PC-3 (cell line): ENCODE data around the gene RRM1.

Source experiments
- EZH2 ChIP-seq: fragments of 300-600 bp; sonication (generic); IDR thresholded peaks from one replicate; pipeline ENCODE4 v1.6.1; 2017; ENCODE audit warnings: antibody characterized with exemption, mild to moderate bottlenecking, low read length; ENCODE audit not compliant: unreplicated experiment
- EZH2phosphoT487 ChIP-seq: fragments of 300-600 bp; sonication (generic); IDR thresholded peaks from 2 replicates; pipeline ENCODE4 v1.6.1; 2018; ENCODE audit warnings: mild to moderate bottlenecking, antibody characterized with exemption, low read length, borderline replicate concordance
- TF ChIP-seq, protein P1 (sequence below): fragments of 300-600 bp; sonication (generic); conservative IDR thresholded peaks from 2 replicates; pipeline ENCODE4 v1.5.1; 2017; ENCODE audit warnings: antibody characterized with exemption, low read depth, mild to moderate bottlenecking, low read length

DNA sequence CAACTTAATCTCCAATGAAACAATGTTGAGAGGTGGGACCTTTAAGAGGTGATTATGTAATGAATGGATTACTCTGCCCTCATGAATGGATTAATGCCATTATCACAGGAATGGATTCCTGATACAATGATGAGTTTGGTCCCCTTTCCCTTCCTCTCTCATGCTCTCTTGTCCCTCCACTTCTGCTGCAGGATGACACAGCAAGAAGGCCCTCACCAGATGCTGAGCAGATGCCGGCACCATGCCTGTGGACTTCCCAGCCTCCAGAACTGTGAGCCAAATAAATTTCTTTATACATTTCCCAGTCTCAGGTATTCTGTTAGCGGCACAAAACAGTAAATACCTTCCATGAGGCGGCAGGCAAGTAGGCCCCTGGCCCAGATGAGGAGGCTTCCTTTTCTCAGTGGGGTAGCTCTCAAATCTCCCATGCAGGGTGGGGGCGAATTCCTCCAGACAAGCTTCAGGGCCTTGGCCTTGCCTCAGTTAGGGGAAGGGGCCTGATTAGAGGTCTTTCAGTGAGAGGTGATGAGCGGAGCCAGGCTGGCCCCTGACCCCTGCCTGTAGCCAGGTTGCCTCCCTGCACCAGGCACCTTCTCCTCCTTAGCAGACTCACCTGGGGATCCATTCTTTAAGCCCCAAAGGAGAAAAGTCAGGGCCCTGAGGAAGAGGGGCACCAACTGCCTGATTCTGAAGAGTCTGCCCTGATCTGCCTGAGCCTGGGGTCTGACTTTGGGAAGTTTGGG, 86.0 kb downstream of the RRM1 start:
- TF ChIP-seq, protein P1, sequence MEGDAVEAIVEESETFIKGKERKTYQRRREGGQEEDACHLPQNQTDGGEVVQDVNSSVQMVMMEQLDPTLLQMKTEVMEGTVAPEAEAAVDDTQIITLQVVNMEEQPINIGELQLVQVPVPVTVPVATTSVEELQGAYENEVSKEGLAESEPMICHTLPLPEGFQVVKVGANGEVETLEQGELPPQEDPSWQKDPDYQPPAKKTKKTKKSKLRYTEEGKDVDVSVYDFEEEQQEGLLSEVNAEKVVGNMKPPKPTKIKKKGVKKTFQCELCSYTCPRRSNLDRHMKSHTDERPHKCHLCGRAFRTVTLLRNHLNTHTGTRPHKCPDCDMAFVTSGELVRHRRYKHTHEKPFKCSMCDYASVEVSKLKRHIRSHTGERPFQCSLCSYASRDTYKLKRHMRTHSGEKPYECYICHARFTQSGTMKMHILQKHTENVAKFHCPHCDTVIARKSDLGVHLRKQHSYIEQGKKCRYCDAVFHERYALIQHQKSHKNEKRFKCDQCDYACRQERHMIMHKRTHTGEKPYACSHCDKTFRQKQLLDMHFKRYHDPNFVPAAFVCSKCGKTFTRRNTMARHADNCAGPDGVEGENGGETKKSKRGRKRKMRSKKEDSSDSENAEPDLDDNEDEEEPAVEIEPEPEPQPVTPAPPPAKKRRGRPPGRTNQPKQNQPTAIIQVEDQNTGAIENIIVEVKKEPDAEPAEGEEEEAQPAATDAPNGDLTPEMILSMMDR, result no peak
- TF ChIP-seq EZH2phosphoT487 (no peak), EZH2 (no peak)
